Breast epithelium (tissue), 4 donors: ENCODE results near the gene INPPL1. TPM values are rescaled to one million over a fixed set of nuclear protein-coding genes. Genes with fewer than 3 reads are reported as not detected.
"Not testable (repeated sequence)": the region's sequence is repeated elsewhere in the genome, so short reads cannot be mapped to it uniquely, and the experiment has no call there.

ENCODE experiments used
- DNase-seq, 2 donors: peaks; one replicate each; pipeline ENCODE4 v3.0.0-alpha.2; 2019; ENCODE audit warnings: low spot score in 2 of 2
- H3K27ac ChIP-seq, 2 donors: fragments of 200-600 bp; sonication (generic) in 1 of 2; one replicate each; pipeline ENCODE4 v1.5.1; 2016 to 2019; ENCODE audit warnings: mild to moderate bottlenecking in 1 of 2
- H3K27me3 ChIP-seq, 2 donors: fragments of 200-600 bp; sonication (generic) in 1 of 2; one replicate each; pipeline versions ENCODE4 v1.5.1 to v1.6.0; 2017 to 2019; ENCODE audit warnings: control low read depth in 1 of 2, mild to moderate bottlenecking in 1 of 2
- H3K36me3 ChIP-seq: fragments of 200-600 bp; one replicate; pipeline ENCODE4 v1.5.1; 2019
- H3K4me1 ChIP-seq, 2 donors: fragments of 200-600 bp; sonication (generic); one replicate each; pipeline ENCODE4 v1.5.1; 2016 to 2019; ENCODE audit warnings: control low read depth in 1 of 2
- H3K4me3 ChIP-seq, 3 donors: fragments of 200-600 bp; sonication (generic); 1 replicate in 2 of 3; 2 replicates in 1 of 3; pipeline ENCODE4 v1.5.1; 2016 to 2019; ENCODE audit warnings: mild to moderate bottlenecking in 3 of 3, moderate library complexity in 2 of 3
- H3K9me3 ChIP-seq, 2 donors: fragments of 200-600 bp; sonication (generic) in 1 of 2; one replicate each; pipeline ENCODE4 v1.5.1; 2016 to 2019; ENCODE audit warnings: control low read depth in 1 of 2
- CTCF ChIP-seq, 3 donors: fragments of 450-650 bp; IDR thresholded peaks; one replicate each; pipeline ENCODE4 v1.5.1; 2016 to 2017; ENCODE audit warnings: antibody characterized with exemption in 3 of 3, mild to moderate bottlenecking in 3 of 3, moderate library complexity in 3 of 3
- POLR2A ChIP-seq: fragments of 450-650 bp; IDR thresholded peaks from one replicate; pipeline ENCODE4 v1.6.1; 2016; ENCODE audit warnings: antibody characterized with exemption, mild to moderate bottlenecking, moderate library complexity
- POLR2AphosphoS5 ChIP-seq, 3 donors: sonication (generic); formaldehyde crosslinking; IDR thresholded peaks; one replicate each; pipeline ENCODE4 v1.6.1; 2017; ENCODE audit warnings: antibody characterized with exemption in 3 of 3
- intact Hi-C: fragments of 100-400 bp; cut with DNase I; formaldehyde crosslinking; loops from one replicate; pipeline ENCODE4 v1.15.1; 2023; ENCODE audit warnings: low total_unique reads
- total RNA-seq, 3 donors: library from RNA; depleted of rRNA; stranded (reverse); fragments of >200 nt; gene quantifications; one replicate each; pipeline ENCODE4 v1.1.0, GENCODE V29; 2016

INPPL1 gene
- total RNA-seq, 3 donors from 2014 or later, result 47.2 to 91.8 (median 73.1) TPM

GRCh38 chr11:72195518-72196270 lies 28.9 kb upstream of the INPPL1 start:
- Histone ChIP-seq H3K4me1 (no peaks in the 10 kb centered on the region), H3K36me3 (no peaks in the 10 kb centered on the region), H3K9me3 (no peaks in the 10 kb centered on the region), H3K4me3 (no peak overlapping the region), H3K27me3 (no peaks in the 10 kb centered on the region), H3K27ac (no peak overlapping the region)
- no peak for DNase-seq
- TF ChIP-seq POLR2AphosphoS5 (IDR thresholded peaks at IDR 0.05) (no peak), CTCF (IDR thresholded peaks at IDR 0.05) (no peak), POLR2A (no peak)
- intact Hi-C loops, result no loop called here

DNA sequence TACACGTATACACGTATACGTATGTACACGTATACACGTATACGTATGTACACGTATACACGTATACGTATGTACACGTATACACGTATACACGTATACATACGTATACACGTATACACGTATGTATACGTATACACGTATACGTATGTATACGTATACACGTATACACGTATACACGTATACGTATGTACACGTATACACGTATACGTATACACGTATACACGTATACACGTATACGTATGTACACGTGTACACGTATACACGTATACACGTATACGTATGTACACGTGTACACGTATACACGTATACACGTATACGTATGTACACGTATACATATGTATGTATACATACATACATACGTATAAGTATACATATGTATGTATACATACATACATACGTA lies 23.1 kb upstream of the INPPL1 start:
- intact Hi-C loops, DNase-seq, H3K4me1 ChIP-seq, H3K4me3 ChIP-seq, H3K27me3 ChIP-seq, H3K36me3 ChIP-seq, H3K27ac ChIP-seq, H3K9me3 ChIP-seq: not testable (repeated sequence)

- TF ChIP-seq CTCF (IDR thresholded peaks at IDR 0.05) (no peak), POLR2AphosphoS5 (IDR thresholded peaks at IDR 0.05) (no peak), POLR2A (no peak)
- Histone ChIP-seq H3K4me1 (no peaks in the 10 kb centered on the region), H3K4me3 (no peak overlapping the region), H3K27ac (no peak overlapping the region), H3K27me3 (no peaks in the 10 kb centered on the region), H3K36me3 (no peaks in the 10 kb centered on the region), H3K9me3 (no peaks in the 10 kb centered on the region)
- no peak for DNase-seq
- intact Hi-C loops, result no loop called here
Measured at GRCh38 chr11:72202571-72202970, 22.0 kb upstream of the INPPL1 start.

- intact Hi-C loops, result no loop called here
- H3K36me3 ChIP-seq, result no peaks in the 10 kb centered on the region
- no peaks in the 10 kb centered on the region for H3K9me3 ChIP-seq
- no peak overlapping the region for H3K4me3 ChIP-seq
- H3K27ac ChIP-seq, result no peak overlapping the region
- no peaks in the 10 kb centered on the region for H3K4me1 ChIP-seq
- TF ChIP-seq POLR2A, result no peak
- TF ChIP-seq POLR2AphosphoS5 (IDR thresholded peaks at IDR 0.05), result no peak
- TF ChIP-seq CTCF (IDR thresholded peaks at IDR 0.05), result no peak
- DNase-seq, result no peak
- H3K27me3 ChIP-seq, result no peaks in the 10 kb centered on the region
Measured at GRCh38 chr11:72203163-72203562, 21.4 kb upstream of the INPPL1 start.

DNA sequence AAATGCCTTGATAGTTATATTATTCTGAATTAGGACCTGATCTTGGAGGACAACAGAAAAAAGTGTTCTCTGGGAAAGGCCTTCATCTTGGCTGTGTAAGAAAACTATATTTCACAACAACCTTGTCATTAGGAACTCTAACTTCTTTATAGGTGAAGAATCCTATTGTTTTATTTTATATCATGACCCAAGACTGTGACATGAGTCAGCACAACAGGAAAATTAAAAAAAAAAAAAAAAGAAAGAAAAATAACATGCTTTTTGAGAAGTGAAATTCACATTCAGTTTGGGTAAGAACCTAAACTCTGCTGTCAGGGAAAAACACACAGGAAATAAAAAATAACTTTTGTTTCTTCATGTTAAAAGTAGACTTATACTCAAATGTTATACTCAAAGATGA lies 19.7 kb upstream of the INPPL1 start:
- Histone ChIP-seq H3K4me3 (no peak overlapping the region), H3K4me1 (no peaks in the 10 kb centered on the region), H3K9me3 (peaks cover 3 to 12% of the 10 kb centered on the region in 2 donors), H3K36me3 (no peaks in the 10 kb centered on the region), H3K27me3 (no peaks in the 10 kb centered on the region), H3K27ac (no peak overlapping the region)
- no peak for DNase-seq
- intact Hi-C loops, result no loop called here
- TF ChIP-seq POLR2AphosphoS5 (IDR thresholded peaks at IDR 0.05), result no peak

DNA sequence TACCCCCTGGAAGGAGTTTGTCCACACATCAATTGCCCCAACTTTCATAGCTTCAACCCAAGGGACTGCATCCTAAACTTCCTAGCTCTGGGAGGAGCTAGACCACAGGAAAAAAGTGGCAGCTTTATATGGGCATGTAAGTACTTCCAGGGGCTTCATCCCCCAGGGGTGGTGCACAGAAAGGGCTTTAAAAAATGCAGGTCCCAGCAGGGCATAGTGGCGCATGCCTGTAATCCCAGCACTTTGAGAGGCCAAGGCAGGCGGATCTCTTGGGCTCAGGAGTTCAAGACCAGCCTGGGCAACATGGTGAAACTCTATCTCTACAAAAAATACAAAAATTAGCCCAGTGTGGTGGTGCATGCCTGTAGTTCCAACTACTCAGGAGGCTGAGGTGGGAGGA lies 17.8 kb upstream of the INPPL1 start:
- H3K36me3 ChIP-seq, H3K4me3 ChIP-seq, H3K27me3 ChIP-seq, DNase-seq, intact Hi-C loops, H3K4me1 ChIP-seq, H3K27ac ChIP-seq: not testable (repeated sequence)
- peaks cover 3 to 12% of the 10 kb centered on the region in 2 donors for H3K9me3 ChIP-seq

DNA sequence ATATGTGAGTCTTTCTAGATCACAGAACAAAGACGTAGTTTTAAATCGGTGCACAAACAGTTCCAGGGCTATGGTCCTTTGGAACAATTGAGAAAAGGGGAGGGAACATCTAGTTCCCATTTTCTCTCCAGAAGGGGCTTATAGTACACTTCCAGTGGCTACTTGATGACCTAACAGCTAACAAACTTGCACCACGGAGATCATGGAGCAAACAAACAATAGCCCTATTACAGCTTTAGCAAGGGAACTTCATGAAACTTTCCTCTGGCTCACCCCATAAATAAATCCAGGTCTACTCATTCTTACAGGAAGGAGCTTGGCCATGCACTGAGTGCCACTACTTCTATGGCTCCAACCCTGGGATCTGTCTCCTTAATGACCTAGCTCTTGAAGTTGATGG lies 16.3 kb upstream of the INPPL1 start:
- H3K4me1 ChIP-seq, result no peaks in the 10 kb centered on the region
- no peak for DNase-seq
- no peak overlapping the region for H3K27ac ChIP-seq
- intact Hi-C loops, result no loop called here
- TF ChIP-seq CTCF (IDR thresholded peaks at IDR 0.05) (no peak), POLR2AphosphoS5 (IDR thresholded peaks at IDR 0.05) (no peak), POLR2A (no peak)
- no peaks in the 10 kb centered on the region for H3K27me3 ChIP-seq
- H3K9me3 ChIP-seq, result peaks cover 3 to 12% of the 10 kb centered on the region in 2 donors
- no peak overlapping the region for H3K4me3 ChIP-seq
- no peaks in the 10 kb centered on the region for H3K36me3 ChIP-seq
